Activated CD4-positive, alpha-beta T cell treated with anti-CD3 and anti-CD28 coated beads, Interleukin-2, amount 50 U/mL, for 1 hour (primary cell): ENCODE measurements around the gene IAH1.

ENCODE experiments used
- DNase-seq: peaks from one replicate; pipeline ENCODE4 v3.0.0-alpha.2; 2020

Gene IAH1, protein sequence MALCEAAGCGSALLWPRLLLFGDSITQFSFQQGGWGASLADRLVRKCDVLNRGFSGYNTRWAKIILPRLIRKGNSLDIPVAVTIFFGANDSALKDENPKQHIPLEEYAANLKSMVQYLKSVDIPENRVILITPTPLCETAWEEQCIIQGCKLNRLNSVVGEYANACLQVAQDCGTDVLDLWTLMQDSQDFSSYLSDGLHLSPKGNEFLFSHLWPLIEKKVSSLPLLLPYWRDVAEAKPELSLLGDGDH

DNA sequence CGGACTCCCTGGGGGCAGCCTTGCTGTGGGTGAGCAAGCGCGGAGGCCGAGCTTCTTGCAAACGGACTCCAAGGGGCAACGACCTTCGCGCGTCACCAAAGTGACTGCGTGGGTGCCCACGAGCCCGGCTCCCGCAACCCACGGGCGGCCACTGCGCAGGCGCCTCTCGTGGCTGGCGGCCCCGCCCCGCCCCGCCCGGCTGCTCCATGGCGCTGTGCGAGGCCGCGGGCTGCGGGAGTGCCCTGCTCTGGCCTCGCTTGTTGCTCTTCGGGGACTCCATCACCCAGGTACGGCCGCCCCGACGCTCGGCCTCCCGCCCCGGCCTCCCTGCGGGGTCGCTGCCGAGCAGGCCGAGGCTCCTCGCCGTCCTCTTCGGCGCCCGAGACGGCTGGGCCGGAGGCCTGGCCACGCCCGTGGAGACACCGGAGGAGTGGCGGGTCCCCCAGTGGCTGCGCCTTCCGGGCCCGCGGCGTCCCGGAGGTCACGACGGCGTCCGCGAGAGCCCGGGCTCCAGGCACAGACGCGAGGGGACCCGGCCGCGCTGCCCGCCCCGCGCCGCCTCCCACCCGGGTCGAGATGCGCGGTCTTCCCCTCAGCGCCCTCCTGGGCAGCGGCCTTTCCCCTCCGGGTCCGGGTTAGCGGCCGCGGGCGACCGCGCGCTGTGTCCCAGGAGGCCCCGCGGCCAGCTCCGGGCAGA, at the start of gene IAH1:
Gene IAH1, plus strand, starts transcription at position 191 of the 697 bp plus-strand sequence. Its CDS starts 16 bp downstream, at position 207.
- peak; percentile 73 for DNase-seq

DNA sequence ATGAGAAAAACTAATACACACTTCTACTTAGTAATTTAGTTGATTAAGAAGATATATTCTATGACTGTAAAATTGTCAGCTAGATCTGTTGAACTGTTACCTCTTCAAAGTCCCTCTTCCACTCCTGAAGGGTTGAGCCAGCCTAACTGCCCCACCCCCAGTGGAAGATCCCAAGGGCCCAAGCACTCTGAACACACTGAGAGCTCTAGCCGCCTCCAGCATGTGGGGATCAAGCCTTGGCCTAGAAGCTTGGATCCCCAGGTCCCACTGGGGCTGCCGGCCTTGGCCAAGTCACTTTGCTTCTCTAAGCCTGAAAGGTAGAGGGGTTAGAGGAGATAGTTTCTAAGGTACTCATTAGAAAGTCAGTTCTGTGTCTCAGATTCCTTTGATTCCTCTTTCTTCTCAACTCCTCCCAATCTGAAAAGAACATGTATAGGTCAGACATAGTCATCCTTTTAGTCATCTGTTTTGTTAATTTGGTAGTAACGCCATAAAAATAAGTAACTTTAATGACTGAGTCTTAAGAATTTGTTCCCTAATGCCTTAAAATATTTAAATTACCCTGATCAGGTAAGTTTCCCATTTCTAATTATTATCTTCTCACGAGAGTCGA, 45.3 kb upstream of the IAH1 start:
- no peak for DNase-seq

DNA sequence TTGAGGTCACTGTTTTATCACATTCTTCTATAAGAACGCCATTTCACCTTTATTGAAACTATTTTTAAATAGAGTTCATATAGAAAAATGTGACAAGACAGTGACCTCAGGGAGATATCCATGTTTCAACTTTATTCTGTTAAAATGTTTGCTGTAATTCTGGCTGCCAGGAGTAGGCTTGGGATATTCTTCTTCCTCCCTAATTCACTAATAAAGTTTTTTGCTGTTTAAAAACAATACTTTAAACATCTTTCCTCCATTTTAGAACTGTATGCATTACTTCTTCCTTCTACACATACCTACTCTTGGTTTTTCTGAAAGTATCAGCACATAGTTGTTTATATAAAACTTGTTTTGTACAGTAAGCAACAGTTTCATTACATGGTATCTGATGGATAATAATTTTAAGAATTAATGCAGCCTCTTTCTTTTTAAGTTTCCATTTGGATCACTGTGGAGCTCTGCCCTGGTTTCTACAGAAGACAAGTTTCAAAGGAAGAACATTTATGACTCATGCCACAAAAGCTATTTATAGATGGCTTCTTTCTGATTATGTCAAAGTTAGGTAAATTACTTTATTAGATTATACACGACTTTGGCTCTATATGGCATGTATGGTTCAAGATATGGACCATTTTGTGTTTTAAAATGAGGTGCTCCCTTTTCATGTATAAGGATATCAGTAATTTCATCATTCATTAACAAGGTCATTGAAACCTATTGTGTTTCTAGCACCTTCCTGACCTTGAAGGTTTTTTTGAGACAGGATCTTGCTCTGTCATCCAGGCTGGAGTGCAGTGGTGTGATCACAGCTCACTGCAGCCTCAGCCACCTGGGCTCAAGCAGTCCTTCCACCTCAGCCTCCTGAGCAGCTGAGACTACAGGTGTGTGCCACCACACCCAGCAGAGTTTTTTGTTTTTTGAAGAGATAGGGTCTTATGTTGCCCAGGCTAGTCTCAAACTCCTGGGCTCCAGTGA, 43.7 kb upstream of the IAH1 start:
- DNase-seq = no peak

DNA sequence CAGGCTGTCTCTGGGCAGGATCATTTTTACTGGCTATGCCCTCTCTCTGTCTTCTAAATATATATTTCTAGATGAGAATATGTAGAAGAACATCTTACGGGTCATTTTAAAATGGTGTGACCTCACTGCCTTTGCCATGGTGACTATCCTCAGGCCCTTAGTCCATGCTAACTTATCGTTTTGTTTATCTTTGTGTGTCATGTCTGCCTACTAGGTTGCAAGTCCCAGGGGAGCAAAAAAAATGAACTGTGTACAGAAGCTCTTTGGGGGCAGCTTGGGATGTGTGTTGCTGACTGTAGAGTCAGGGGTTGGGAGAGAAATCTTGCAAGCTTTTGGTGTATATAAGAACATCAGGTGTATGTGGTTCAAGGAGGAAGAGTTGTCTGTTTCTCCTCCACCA, 39.9 kb upstream of the IAH1 start:
- DNase-seq = no peak

DNA sequence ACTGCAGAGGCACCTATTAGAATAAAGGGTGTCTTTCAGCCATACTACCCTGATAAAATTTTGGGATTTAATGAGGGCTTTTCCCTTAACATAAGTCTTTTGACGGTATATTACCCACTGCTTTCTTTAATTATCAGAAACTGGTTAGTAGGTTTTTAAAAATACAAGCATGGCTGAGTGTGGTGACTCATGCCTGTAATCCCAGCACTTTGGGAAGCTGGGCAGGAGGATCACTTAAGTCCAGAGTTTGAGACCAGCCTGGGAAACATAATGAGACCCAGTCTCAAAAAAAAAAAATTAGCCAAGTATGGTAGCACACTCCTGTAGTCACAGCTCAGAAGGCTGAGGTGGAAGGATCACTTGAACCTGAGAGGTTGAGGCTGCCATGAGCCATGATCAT, 34.8 kb upstream of the IAH1 start:
- DNase-seq = no peak

DNA sequence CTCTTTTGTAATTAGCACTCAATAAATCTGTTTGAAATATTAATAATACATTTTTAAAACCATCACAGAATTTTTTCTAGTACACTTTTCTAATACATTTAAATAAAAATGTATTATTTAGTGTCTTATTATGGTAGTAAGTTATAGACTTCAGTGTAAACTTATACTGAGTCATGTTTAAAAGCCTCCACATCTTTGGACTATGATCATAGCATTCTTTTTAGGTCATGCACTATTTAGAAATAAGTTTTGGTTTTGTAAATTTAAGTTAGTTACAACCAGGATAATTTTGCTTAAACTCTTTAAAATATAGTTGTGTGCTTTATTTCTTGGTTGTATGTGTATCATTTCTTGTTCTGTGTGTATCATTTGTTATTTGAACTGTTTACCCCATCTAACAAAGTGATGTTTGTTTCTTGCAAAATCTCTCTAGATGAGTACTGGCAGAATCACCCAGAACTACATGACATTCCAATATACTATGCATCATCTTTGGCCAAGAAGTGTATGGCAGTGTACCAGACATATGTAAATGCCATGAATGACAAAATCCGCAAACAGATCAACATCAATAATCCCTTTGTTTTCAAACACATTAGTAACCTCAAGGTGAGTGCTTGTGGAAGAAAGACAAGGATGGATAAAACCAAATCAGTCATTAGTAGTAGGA, 34.2 kb upstream of the IAH1 start:
- no peak for DNase-seq

DNA sequence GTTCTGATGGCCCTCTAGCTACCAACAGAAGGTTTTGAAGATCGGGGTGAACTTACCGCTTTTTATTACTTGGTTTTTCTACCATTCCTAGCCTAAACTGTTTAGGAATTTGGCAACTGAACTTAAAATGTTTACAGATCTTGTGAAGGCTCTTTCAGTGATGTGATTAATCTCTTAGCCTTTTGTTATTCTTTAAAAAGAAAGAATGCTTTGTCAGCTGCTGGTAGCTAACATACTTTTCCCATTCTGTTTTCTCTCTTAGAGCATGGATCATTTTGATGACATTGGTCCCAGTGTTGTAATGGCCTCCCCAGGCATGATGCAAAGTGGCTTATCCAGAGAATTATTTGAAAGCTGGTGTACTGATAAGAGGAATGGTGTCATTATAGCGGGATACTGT, 32.8 kb upstream of the IAH1 start:
- DNase-seq = no peak

DNA sequence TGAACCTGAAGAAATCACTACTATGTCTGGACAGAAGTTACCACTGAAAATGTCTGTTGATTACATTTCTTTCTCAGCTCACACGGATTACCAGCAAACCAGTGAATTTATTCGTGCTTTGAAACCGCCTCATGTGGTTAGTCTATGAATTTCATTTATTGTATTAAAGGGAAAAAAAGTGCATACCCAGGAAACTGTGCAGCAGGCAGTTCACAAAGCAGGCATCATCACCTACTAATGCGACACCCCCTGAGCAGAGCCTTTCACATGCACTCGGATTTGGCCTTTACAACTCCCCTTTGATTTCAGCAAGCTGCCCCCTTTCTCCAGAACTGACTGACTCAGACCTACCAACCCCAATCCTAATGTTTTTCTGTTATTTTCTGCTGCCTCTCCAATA, 30.8 kb upstream of the IAH1 start:
- no peak for DNase-seq

DNA sequence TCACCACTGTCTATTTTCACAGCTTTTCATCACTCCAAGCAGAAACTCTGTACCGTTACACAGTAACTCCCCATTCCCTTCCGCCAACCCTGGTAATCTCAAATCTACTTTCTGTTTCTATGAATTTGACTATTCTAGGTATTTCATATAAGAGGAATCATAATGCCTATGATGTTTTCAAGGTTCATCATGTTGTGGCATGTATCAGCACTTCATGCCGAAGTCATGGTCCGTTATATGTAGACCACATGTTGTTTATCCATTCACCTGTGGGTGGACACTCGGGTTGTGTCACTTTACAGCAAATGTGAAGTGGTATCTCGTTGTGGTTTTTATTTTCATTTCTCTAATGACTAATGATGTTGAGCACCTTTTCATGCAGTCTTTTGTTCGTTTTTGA, 29.3 kb upstream of the IAH1 start:
- DNase-seq = no peak

DNA sequence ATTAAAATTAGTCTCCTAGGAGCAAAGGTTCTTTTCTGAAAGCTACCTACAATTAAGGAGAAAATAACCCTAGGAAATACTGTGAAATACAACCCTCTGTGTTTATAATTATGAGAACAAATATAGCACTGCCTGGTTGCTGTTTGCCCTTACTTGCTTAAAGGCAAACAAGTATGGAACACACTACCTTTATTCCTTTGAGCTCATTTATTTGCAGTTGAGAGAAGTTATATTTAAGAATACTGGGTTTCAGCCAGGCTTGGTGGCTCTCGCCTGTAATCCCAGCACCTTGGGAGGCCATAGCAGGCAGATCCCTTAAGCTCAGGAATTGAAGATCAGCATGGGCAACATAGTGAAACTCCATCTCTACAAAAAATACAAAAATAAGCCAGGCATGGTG, 23.1 kb upstream of the IAH1 start:
- no peak for DNase-seq

DNA sequence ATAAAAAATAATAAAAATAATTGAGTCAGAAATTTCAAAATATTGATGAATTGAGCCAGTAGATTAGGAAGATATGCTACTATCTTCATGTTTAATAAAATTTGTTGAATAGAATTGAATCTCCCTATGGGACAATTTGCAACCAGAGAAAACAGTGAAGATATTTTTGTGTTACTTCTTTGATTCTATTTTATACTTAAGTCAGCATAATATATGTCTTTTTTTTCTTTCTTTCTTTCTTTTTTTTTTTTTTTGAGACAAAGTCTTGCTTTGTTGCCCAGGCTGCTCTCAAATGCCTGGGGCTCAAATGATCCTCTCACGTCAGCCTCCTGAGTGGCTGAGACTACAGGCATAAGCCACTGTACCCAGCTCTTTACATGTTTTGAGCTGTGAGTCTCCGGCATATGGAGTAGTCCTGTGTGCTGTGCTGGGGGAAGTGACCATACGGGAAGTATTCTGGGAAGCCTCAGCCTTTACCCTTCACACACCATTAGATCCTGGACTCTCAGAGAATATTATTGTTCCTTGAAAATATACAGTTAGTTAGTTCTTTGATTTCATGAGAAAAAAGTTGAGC, 13.8 kb upstream of the IAH1 start:
- DNase-seq = no peak

DNA sequence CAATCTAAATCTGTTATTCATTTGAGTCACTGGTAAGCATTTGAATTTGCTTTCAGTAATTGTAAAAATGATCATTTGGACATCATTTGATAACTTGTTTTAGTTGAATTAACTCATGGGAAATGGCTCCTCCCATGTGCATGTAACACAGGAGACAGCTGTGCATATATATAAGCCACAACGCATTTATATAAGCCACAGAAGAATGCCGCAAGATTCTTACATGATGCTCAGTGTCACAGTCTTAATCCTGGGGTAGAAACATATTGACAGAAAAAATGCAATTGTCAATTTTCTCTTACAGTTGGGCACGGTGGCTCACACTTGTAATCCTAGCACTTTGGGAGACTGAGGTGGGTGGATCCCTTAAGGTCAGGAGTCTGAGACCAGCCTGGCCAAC, 13.3 kb upstream of the IAH1 start:
- no peak for DNase-seq

DNA sequence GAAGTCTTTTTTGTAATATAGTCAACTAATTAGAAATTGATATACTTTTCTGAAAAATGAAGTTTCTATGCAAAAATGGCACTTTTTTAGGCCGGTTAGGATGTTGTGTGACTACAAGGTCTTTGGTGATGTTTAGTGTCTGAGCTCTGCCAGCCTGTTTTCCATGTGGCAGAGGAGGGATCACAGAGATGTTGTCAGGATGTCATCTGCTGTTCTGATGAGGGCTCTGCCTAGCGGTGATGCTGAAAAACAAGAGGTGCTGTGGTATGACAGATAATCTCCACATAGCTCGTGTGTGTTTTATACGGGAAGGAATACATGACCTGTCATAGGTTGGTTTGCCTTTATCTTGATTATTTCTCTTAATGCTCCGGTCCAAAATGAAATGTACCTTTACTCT, 12.0 kb upstream of the IAH1 start:
- DNase-seq = no peak

DNA sequence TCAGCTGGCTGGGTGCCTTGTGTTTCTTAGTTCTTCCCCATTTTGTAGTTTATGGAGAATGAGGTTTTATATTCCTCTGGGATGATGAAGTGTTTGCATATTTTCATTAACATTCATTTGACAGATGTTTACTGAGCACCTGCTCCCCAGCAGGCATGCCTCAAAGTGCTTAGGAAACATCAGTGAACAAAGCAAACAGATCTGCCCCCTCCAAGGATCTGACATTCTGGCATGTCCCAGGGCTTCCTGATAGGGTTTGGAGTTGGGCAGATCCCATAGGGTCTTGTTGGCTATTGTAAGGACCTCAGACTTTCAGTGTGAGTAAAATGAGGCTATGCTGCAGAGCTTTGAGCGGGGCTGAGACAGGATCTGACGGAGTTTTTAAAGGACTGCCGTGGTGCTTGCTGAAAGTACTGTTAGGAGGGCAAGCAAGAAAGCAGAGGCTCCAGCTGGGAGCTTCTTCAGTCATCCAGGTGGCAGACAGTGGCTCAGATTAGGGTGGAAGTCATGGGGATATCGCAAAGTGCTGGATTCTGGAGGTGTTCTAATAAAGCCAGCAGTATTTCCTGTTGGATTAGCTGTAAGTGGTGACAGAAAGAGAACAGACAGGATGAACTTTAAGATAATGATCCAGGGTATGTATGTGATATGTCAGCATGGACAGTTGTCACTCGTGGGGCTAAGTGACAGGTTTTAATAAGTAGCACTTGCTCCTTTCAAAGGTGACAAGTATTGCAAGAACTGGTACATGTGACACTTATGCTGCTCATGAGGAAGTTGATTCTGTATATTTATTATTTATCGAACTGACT, 11.3 kb upstream of the IAH1 start:
- DNase-seq = no peak

DNA sequence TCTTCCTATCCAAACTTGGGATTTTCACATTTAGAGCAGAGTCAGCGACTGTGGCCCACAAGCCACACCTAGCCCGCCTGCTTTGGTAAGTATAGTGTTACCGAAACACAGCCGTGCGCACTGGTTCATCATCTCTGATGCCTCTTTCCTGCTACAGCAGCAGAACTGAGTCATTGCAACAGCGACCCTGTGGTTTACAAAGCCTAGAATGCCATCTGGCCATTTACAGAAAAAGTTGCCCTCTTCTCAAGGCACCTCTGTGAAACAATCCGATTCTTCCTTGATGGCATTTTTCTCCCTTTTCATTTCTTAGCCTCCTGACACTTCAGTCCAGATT, 10.7 kb upstream of the IAH1 start:
- no peak for DNase-seq

DNA sequence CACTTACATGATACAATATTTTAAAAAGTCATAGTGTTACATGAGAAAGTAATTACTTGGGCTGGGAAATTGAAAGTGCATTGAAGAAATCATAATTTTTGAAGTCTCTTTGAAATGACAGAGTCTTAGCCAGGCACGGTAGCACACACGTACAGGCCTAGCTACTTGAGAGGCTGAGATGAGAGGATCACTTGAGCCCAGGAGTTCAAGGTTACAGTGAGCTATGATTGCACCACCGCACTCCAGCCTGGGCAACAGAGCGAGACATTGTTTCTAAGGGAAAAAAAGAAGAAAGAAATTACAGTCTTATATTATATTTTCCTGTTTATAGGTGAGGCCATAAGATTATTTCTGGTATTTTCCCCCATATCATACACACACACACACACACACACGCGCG, 9.2 kb upstream of the IAH1 start:
- DNase-seq = no peak

DNA sequence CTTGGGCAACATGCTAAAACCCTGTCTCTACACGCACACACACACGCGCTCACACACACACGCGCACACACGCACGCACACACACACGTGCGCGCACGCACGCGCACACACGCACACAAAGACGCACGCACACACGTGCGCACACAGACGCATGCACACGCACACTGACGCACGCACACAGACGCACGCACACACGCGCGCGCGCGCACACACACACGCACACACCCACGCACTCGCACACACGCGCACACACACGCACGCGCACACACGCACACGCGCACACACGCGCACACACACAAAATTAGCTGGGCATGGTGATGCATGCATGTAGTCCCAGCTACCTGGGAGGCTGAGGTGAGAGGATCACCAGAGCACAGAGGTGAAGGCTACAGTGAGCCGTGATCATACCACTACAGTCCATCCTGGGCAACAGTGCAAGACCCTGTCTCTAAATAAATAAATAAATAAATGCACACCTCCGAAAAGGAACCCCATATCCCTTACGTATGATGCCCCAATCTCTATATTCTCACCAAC, 8.1 kb upstream of the IAH1 start:
- DNase-seq = no peak

DNA sequence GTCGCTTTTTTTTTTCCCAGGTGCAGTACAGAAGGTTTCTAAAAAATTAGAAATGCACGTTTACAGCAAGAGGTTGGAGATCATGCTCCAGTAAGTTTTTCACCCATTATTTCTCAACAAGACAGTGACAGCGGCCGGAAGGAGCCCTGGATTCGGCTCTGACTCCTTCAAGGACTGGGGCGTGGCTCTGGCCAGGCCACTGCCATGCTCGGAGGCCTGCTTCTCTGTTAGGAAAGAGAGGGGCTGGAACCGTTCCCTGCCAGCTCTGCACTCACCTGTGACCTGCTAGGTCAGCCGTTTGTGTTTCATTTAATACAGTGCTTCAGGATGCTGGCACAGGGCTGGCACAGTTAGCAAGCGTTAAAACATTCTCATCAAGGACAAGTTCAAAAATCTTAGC, 6.7 kb upstream of the IAH1 start:
- no peak for DNase-seq

DNA sequence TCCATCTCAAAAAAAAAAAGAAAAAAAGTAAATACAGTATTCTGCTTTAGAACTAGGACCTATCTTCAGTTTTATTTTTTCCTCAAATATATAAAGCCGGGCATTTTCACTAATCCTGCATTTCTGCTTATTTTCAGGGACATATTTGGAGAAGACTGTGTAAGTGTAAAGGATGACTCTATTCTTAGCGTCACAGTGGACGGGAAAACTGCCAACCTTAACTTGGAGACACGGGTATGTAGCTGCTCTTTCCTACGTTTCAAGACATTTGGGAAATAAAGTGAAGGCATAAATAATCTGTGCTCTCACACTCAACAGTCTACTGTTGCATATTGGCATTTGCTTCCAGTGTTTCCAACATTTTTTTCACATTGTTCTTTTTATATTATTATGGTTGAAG, 3.1 kb upstream of the IAH1 start:
- no peak for DNase-seq

DNA sequence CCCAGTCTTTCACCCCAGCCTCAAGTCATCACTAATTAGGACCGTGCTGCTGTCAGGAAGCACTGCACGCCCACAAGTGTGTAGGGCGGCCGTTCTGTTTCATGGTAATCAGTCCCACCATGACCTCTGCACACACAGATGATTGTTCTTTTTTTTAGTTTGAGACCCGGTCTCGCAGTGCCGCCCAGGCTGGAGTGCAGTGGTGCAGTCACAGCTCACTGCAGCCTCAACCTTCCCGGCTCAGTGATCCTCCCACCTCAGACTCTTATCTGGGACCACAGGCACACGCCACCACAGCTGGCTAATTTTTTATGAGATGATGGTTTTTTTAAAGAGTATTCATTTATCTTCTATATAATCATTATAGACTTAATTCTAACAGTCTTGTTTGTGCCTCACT, 1.8 kb upstream of the IAH1 start:
- no peak for DNase-seq

DNA sequence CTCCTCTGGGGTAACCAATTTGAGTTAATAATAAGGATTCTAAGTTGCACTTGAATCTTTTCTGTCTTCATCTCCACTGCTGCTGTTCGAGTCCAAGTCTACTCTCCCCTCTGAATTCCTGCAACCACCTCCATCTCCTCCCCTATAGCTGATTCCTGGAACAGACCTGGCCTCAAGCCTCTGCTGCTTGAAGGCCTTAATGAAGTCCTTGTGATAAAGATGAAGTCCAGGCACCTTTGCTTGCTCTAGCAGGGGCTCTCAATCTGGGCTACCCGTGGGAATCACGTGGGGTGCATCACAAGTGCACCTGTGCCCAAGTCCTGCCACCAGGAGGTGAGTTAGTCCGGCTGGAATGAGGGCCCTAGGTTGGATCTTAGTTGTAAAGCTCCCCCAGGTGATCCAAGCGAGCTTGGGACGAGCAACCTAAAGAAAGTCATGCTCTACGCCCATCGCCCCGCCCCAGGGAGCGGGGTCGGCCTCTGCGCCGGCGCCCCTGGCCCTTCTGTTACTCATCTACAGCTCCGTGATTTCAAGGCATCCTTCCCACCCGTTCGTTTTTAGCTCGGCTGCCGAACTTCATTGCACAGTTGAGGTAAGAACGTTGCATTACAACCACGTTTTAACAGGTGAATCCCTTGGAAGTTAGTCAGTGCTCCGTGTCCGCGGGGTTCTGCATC, 905 bp upstream of the IAH1 start:
- no peak for DNase-seq
